IMR-90 (cell line): Measurements from ENCODE around the gene ADGRV1. TPM values are rescaled to one million over a fixed set of nuclear protein-coding genes. Genes with fewer than 3 reads are reported as not detected.

Source experiments
- ATAC-seq: fragments of 200-7000 bp; cut with Tn5 transposase; 2 replicates; pipeline ENCODE4 v1.9.1; 2020; ENCODE audit warnings: low read depth, mild to moderate bottlenecking, moderate library complexity
- BruUV-seq: library from RNA; stranded (reverse); fragments of 400-500 nt; replicated peaks from 2 replicates; lab custom pipeline; 2021; lab: Mats Ljungman, UMichigan
- CTCF ChIA-PET: fragments of 300-600 bp; formaldehyde crosslinking; extraction: SDS; loops from one replicate; lab custom pipeline; 2021; ENCODE audit warnings: antibody characterized with exemption; lab: Yijun Ruan, JAX
- POLR2A ChIA-PET: fragments of 300-600 bp; sonication (Branson Sonifier 250); formaldehyde crosslinking; loops from one replicate; lab custom pipeline; 2022; ENCODE audit warnings: antibody characterized with exemption; ENCODE audit not compliant: unreplicated experiment; lab: Charles Lee
- DNase-seq: peaks from one replicate; pipeline ENCODE4 v3.0.0; 2013
- H2AFZ ChIP-seq: replicated peaks from 2 replicates; pipeline ENCODE3; 2013; ENCODE audit warnings: low read length, mild to moderate bottlenecking; ENCODE audit not compliant: poor library complexity
- H2AK5ac ChIP-seq: 2 replicates; pipeline ENCODE4 v1.6.1; 2013; ENCODE audit warnings: low read depth, low read length, inconsistent platforms
- H2AK9ac ChIP-seq: replicated peaks from 2 replicates; pipeline ENCODE3; 2013; ENCODE audit warnings: mild to moderate bottlenecking, low read depth, low read length, moderate library complexity; ENCODE audit not compliant: poor library complexity
- H2BK120ac ChIP-seq: 2 replicates; pipeline ENCODE4 v1.6.1; 2013; ENCODE audit warnings: low read depth, low read length, inconsistent platforms
- H2BK15ac ChIP-seq: 3 replicates; pipeline ENCODE4 v1.6.1; 2013; ENCODE audit warnings: low read depth, low read length, inconsistent platforms
- H2BK20ac ChIP-seq: 2 replicates; pipeline ENCODE4 v1.6.1; 2013; ENCODE audit warnings: low read depth, mild to moderate bottlenecking, inconsistent platforms, low read length, moderate library complexity
- H2BK5ac ChIP-seq: 2 replicates; pipeline ENCODE4 v1.6.1; 2013; ENCODE audit warnings: mild to moderate bottlenecking, low read depth, low read length, inconsistent platforms; ENCODE audit not compliant: poor library complexity, severe bottlenecking
- H3K14ac ChIP-seq: replicated peaks from 2 replicates; pipeline ENCODE4 v1.6.1; 2013; ENCODE audit warnings: low read depth, low read length, inconsistent platforms
- H3K18ac ChIP-seq: 2 replicates; pipeline ENCODE4 v1.6.1; 2013; ENCODE audit warnings: low read depth, low read length, control low read depth
- H3K23ac ChIP-seq: 2 replicates; pipeline ENCODE4 v1.6.1; 2013; ENCODE audit warnings: low read depth, low read length, inconsistent platforms
- H3K27ac ChIP-seq: 2 replicates; pipeline ENCODE4 v1.5.1; 2013; ENCODE audit warnings: mild to moderate bottlenecking, control low read depth, low read length; ENCODE audit not compliant: insufficient read depth
- H3K27me3 ChIP-seq: 2 replicates; pipeline ENCODE4 v1.6.1; 2013; ENCODE audit warnings: low read length; ENCODE audit not compliant: control insufficient read depth, insufficient read depth
- H3K36me3 ChIP-seq: 2 replicates; pipeline ENCODE4 v1.6.1; 2013; ENCODE audit warnings: low read length, mixed read lengths; ENCODE audit not compliant: control insufficient read depth, insufficient read depth
- H3K4ac ChIP-seq: 2 replicates; pipeline ENCODE4 v1.6.1; 2013; ENCODE audit warnings: low read depth, low read length, inconsistent platforms
- H3K4me1 ChIP-seq: 2 replicates; pipeline ENCODE4 v1.6.1; 2013; ENCODE audit warnings: low read length, mixed read lengths; ENCODE audit not compliant: control insufficient read depth, insufficient read depth
- H3K4me2 ChIP-seq: 2 replicates; pipeline ENCODE4 v1.6.1; 2013; ENCODE audit warnings: low read depth, mild to moderate bottlenecking, control low read depth, low read length, moderate library complexity
- H3K4me3 ChIP-seq: 2 replicates; pipeline ENCODE4 v1.5.1; 2013; ENCODE audit warnings: low read depth, mild to moderate bottlenecking, control low read depth, low read length, moderate library complexity; ENCODE audit not compliant: insufficient read depth
- H3K56ac ChIP-seq: 2 replicates; pipeline ENCODE4 v1.6.1; 2013; ENCODE audit warnings: low read length, inconsistent platforms; ENCODE audit not compliant: insufficient read depth; ENCODE audit errors: extremely low read depth
- H3K79me1 ChIP-seq, 2 experiments: 2 replicates each; pipeline ENCODE4 v1.6.1; 2013; ENCODE audit warnings: low read length in 2 of 2, inconsistent platforms in 1 of 2, low read depth in 1 of 2
- H3K9ac ChIP-seq: 2 replicates; pipeline ENCODE4 v1.6.1; 2013; ENCODE audit warnings: low read depth, low read length, control low read depth
- H3K9me1 ChIP-seq: 2 replicates; pipeline ENCODE4 v1.6.1; 2013; ENCODE audit warnings: low read length, inconsistent platforms; ENCODE audit not compliant: insufficient read depth
- H3K9me3 ChIP-seq: 2 replicates; pipeline ENCODE4 v1.6.1; 2013; ENCODE audit warnings: low read length; ENCODE audit not compliant: control insufficient read depth, insufficient read depth
- H4K20me1 ChIP-seq: 2 replicates; pipeline ENCODE4 v1.6.1; 2013; ENCODE audit warnings: low read length, inconsistent platforms; ENCODE audit not compliant: insufficient read depth
- H4K5ac ChIP-seq: 2 replicates; pipeline ENCODE4 v1.6.1; 2013; ENCODE audit warnings: mild to moderate bottlenecking, low read depth, low read length, control low read depth
- H4K8ac ChIP-seq, 2 experiments: 2 replicates each; pipeline ENCODE4 v1.6.1; 2013; ENCODE audit warnings: low read depth in 2 of 2, low read length in 2 of 2, control low read depth in 1 of 2, inconsistent platforms in 1 of 2
- H4K91ac ChIP-seq: 2 replicates; pipeline ENCODE4 v1.6.1; 2013; ENCODE audit warnings: low read depth, low read length, inconsistent platforms; ENCODE audit not compliant: insufficient read depth
- CEBPB ChIP-seq: IDR thresholded peaks from 2 replicates; pipeline ENCODE4 v1.6.1; 2012; ENCODE audit warnings: low read depth, low read length, improper control_type of control experiment
- CHD1 ChIP-seq: IDR thresholded peaks from 2 replicates; pipeline ENCODE4 v1.6.1; 2012; ENCODE audit warnings: low read depth, low read length, improper control_type of control experiment
- CTCF ChIP-seq: conservative IDR thresholded peaks from 2 replicates; pipeline ENCODE4 v1.5.1; 2012; ENCODE audit warnings: mild to moderate bottlenecking, low read depth, low read length, improper control_type of control experiment
- POLR2A ChIP-seq: IDR thresholded peaks from 2 replicates; pipeline ENCODE4 v1.6.1; 2012; ENCODE audit warnings: mild to moderate bottlenecking, low read depth, low read length
- RFX5 ChIP-seq: IDR thresholded peaks from 2 replicates; pipeline ENCODE4 v1.8.0; 2012; ENCODE audit warnings: low read depth, mild to moderate bottlenecking, low read length, moderate library complexity
- WGBS, 2 experiments: methylation state at CpG; one replicate each; pipeline versions ENCODE4 v1.1.5 to v1.1.7; 2013; ENCODE audit warnings: missing lambda C conversion rate in 2 of 2; ENCODE audit not compliant: insufficient read length in 1 of 2; ENCODE audit errors: extremely low coverage in 2 of 2; 5-methylcytosine and 5-hydroxymethylcytosine counted together
- dilution Hi-C: fragments of 300-500 bp; cut with HindIII; formaldehyde crosslinking; loops from one replicate; pipeline ENCODE4 v1.14.3; 2018; ENCODE audit warnings: low sequenced_read_pairs; ENCODE audit not compliant: unreplicated experiment
- in situ Hi-C: fragments of 300-500 bp; cut with MboI; formaldehyde crosslinking; loops from 3 replicates; pipeline ENCODE4 v1.14.3; 2019; ENCODE audit warnings: low sequenced_read_pairs, inconsistent platforms, mixed read lengths
- intact Hi-C: fragments of 100-400 bp; cut with micrococcal nuclease; formaldehyde crosslinking; loops from 2 replicates; pipeline ENCODE4 v1.10.0; 2022
- polyA plus RNA-seq, 3 experiments: library from polyadenylated mRNA; depleted of rRNA; stranded (reverse); fragments of >200 nt; gene quantifications; 2 replicates each; pipeline ENCODE4 v1.2.3, GENCODE V29; 2012; ENCODE audit warnings: low replicate concordance in 1 of 3
- total RNA-seq: library from RNA; depleted of rRNA; stranded (reverse); fragments of >200 nt; gene quantifications from 2 replicates; pipeline ENCODE4 v1.2.3, GENCODE V29; 2012

The ADGRV1 gene
- total and polyA plus RNA-seq, 2 of the 4 experiments (the other 2 are of a cell fraction) = under 0.01 TPM; not detected in 1

- no peak overlapping the region for H2BK15ac ChIP-seq
- no peak overlapping the region for H3K27ac ChIP-seq
- no peak overlapping the region for H4K8ac ChIP-seq
- H3K4me1 ChIP-seq = peaks cover 9% of the 10 kb centered on the region
- H2BK20ac ChIP-seq = no peak overlapping the region
- dilution Hi-C loops = no loop called here
- ChIA-PET POLR2A (no interaction called here), CTCF (no interaction called here)
- peak overlapping the region; percentile 75 for H2BK5ac ChIP-seq
- no peak overlapping the region for H2AFZ ChIP-seq
- H4K5ac ChIP-seq = no peak overlapping the region
- H3K9me3 ChIP-seq = no peaks in the 10 kb centered on the region
- H3K4me3 ChIP-seq = no peak overlapping the region
- H3K4ac ChIP-seq = no peak overlapping the region
- intact Hi-C loops = loop anchor here (5.0 kb wide), 1 partner anchor 132 kb away; no protein-coding TSS in a partner anchor
- WGBS, 2 experiments = no CpG with 5 or more reads among the region's 1 CpG
- no peak overlapping the region for H2AK9ac ChIP-seq
- H3K36me3 ChIP-seq = no peaks in the 10 kb centered on the region
- no peaks in the 10 kb centered on the region for H3K79me1 ChIP-seq
- in situ Hi-C loops = no loop called here
- H3K4me2 ChIP-seq = peak overlapping the region; percentile 55; the same call in 1 of the 2 replicates
- H4K20me1 ChIP-seq = no peaks in the 10 kb centered on the region
- no peaks in the 10 kb centered on the region for H3K27me3 ChIP-seq
- no peak overlapping the region for H3K56ac ChIP-seq
- H2BK120ac ChIP-seq = no peak overlapping the region
- H4K91ac ChIP-seq = no peak overlapping the region
- DNase-seq = peak; percentile 89
- TF ChIP-seq RFX5 (no peak), CHD1 (no peak), CTCF (peak; percentile 48), POLR2A (no peak), CEBPB (peak; percentile 91)
- H2AK5ac ChIP-seq = no peak overlapping the region
- no TSS peak for BruUV-seq
- H3K23ac ChIP-seq = no peak overlapping the region
- peak overlapping the region; percentile 1; the same call in 1 of the 2 replicates for H3K18ac ChIP-seq
- no peak overlapping the region for H3K9ac ChIP-seq
- H3K9me1 ChIP-seq = no peaks in the 10 kb centered on the region
- H3K14ac ChIP-seq = no peak overlapping the region
- peak; percentile 77 for ATAC-seq
Measured at GRCh38 chr5:91074615-91075014, 516.0 kb downstream of the ADGRV1 start.
